ENCODE measurements around the gene ZNF320.

DNA sequence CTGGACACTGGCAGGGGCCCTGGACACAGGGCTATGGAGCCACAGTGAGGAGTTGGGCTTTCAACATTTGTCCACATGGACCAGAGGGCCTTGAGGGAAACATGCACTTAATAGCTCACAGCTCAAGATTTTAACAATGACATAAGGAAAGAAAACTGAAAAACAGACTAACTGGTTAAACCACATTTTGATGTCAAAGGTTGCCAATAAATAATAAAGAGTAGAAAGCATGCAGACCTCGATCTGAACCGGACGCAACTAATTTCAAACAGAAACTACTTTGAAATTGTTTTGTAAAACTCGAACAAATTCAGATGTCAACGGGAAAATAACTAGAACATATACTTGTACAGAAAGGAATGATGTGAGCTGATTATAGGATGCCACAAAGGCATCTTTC is 41.3 kb upstream of the ZNF320 start:
- TF ChIP-seq NFIC (IDR thresholded peaks at IDR 0.05) (no peak), CEBPB (IDR thresholded peaks at IDR 0.05) (no peak), MAX (IDR thresholded peaks at IDR 0.05) (no peak), YY1 (IDR thresholded peaks at IDR 0.05; ENCODE audit: low read depth) (no peak)
- TF ChIP-seq, protein P1, sequence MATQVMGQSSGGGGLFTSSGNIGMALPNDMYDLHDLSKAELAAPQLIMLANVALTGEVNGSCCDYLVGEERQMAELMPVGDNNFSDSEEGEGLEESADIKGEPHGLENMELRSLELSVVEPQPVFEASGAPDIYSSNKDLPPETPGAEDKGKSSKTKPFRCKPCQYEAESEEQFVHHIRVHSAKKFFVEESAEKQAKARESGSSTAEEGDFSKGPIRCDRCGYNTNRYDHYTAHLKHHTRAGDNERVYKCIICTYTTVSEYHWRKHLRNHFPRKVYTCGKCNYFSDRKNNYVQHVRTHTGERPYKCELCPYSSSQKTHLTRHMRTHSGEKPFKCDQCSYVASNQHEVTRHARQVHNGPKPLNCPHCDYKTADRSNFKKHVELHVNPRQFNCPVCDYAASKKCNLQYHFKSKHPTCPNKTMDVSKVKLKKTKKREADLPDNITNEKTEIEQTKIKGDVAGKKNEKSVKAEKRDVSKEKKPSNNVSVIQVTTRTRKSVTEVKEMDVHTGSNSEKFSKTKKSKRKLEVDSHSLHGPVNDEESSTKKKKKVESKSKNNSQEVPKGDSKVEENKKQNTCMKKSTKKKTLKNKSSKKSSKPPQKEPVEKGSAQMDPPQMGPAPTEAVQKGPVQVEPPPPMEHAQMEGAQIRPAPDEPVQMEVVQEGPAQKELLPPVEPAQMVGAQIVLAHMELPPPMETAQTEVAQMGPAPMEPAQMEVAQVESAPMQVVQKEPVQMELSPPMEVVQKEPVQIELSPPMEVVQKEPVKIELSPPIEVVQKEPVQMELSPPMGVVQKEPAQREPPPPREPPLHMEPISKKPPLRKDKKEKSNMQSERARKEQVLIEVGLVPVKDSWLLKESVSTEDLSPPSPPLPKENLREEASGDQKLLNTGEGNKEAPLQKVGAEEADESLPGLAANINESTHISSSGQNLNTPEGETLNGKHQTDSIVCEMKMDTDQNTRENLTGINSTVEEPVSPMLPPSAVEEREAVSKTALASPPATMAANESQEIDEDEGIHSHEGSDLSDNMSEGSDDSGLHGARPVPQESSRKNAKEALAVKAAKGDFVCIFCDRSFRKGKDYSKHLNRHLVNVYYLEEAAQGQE (IDR thresholded peaks at IDR 0.05; ENCODE audit: low read depth) = no peak
